Measurements from ENCODE around the gene CTRB1. TPM values are rescaled to one million over a fixed set of nuclear protein-coding genes. Genes with fewer than 3 reads are reported as not detected.

Gene CTRB1
- polyA plus RNA-seq (2011; rRNA removed) (not detected in 2 replicates), polyA minus RNA-seq (2011; rRNA and poly(A)+ RNA removed) (not detected in 2 replicates)

GRCh38 chr16:75218256-75219076 is at the start of gene CTRB1:
TSS of gene CTRB1 (plus strand) at chr16:75218988. CDS start at chr16:75219008, 20 bp downstream.
- Histone ChIP-seq H3K36me3 (ENCODE audit: control insufficient read depth, insufficient read depth, low read length) (no peaks in the 10 kb centered on the region), H3K4me3 (ENCODE audit: low read depth, low read length) (no peak within 1 kb of the TSS), H3K27me3 (ENCODE audit: control insufficient read depth, insufficient read depth, low read length) (no peaks in the 10 kb centered on the region)
- TF ChIP-seq, protein P1, sequence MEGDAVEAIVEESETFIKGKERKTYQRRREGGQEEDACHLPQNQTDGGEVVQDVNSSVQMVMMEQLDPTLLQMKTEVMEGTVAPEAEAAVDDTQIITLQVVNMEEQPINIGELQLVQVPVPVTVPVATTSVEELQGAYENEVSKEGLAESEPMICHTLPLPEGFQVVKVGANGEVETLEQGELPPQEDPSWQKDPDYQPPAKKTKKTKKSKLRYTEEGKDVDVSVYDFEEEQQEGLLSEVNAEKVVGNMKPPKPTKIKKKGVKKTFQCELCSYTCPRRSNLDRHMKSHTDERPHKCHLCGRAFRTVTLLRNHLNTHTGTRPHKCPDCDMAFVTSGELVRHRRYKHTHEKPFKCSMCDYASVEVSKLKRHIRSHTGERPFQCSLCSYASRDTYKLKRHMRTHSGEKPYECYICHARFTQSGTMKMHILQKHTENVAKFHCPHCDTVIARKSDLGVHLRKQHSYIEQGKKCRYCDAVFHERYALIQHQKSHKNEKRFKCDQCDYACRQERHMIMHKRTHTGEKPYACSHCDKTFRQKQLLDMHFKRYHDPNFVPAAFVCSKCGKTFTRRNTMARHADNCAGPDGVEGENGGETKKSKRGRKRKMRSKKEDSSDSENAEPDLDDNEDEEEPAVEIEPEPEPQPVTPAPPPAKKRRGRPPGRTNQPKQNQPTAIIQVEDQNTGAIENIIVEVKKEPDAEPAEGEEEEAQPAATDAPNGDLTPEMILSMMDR (IDR thresholded peaks at IDR 0.05; ENCODE audit: insufficient read depth, low read depth, low read length) = no peak
- CTCF ChIA-PET = interaction anchor here (0.8 to 2.5 kb wide), 4 partner anchors 19 to 183 kb away, joined by 3 to 16 read pairs (median 3); no protein-coding TSS in a partner anchor
- DNase-seq (ENCODE audit: low read depth) = no peak
- POLR2A ChIA-PET = no interaction called here

DNA sequence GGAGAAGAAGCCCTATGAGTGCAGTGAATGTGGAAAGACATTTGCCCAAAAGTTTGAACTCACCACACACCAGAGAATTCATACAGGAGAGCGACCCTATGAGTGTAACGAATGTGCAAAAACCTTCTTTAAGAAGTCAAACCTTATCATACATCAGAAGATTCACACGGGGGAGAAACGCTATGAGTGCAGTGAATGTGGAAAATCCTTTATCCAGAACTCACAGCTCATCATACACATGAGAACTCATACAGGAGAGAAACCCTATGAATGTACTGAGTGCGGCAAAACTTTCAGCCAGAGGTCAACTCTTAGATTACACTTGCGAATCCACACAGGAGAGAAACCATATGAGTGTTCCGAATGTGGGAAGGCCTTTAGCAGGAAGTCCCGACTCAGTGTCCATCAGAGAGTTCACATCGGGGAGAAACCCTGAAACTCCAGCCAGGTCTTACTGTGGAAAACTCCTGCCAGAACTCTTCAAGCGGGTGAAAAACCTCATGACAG is 48.8 kb upstream of the CTRB1 start:
- POLR2A ChIA-PET = no interaction called here
- no peak for DNase-seq (ENCODE audit: low read depth)
- H3K4me3 ChIP-seq (ENCODE audit: low read depth, low read length) = no peak overlapping the region
- peaks cover 4% of the 10 kb centered on the region for H3K36me3 ChIP-seq (ENCODE audit: control insufficient read depth, insufficient read depth, low read length)
- CTCF ChIA-PET = no interaction called here
- TF ChIP-seq, protein P1 (IDR thresholded peaks at IDR 0.05; ENCODE audit: insufficient read depth, low read depth, low read length) = no peak
- H3K27me3 ChIP-seq (ENCODE audit: control insufficient read depth, insufficient read depth, low read length) = no peaks in the 10 kb centered on the region

DNA sequence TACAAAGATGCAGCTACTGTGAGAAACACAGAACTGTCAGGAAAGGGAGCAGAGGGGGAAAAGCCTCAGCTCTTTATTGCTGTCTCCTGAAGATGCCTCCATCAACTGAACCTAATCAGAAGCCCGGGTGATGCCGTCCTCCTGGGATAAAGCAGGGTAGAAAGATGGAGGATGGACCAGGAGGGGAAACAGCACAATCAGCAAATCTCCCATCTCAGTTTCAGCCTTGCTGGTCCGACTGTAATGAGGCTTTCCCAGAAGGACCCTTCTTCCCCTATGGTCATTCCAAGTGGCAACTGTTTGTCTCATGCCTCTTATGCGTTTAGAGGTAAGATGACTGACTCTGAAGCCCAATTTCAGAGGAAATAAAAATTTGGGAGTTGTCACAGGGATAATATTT is 46.2 kb upstream of the CTRB1 start:
- Histone ChIP-seq H3K4me3 (ENCODE audit: low read depth, low read length) (no peak overlapping the region), H3K36me3 (ENCODE audit: control insufficient read depth, insufficient read depth, low read length) (peaks cover 2% of the 10 kb centered on the region), H3K27me3 (ENCODE audit: control insufficient read depth, insufficient read depth, low read length) (no peaks in the 10 kb centered on the region)
- ChIA-PET CTCF (no interaction called here), POLR2A (no interaction called here)
- TF ChIP-seq, protein P1 (IDR thresholded peaks at IDR 0.05; ENCODE audit: insufficient read depth, low read depth, low read length) = no peak
- no peak for DNase-seq (ENCODE audit: low read depth)

GRCh38 chr16:75175074-75175473 is 43.7 kb upstream of the CTRB1 start:
- CTCF ChIA-PET = interaction anchor here (1.7 kb wide), 1 partner anchor 16 kb away, joined by 3 read pairs; no protein-coding TSS in a partner anchor
- POLR2A ChIA-PET = no interaction called here
- Histone ChIP-seq H3K36me3 (ENCODE audit: control insufficient read depth, insufficient read depth, low read length) (no peaks in the 10 kb centered on the region), H3K27me3 (ENCODE audit: control insufficient read depth, insufficient read depth, low read length) (no peaks in the 10 kb centered on the region), H3K4me3 (ENCODE audit: low read depth, low read length) (no peak overlapping the region)
- TF ChIP-seq, protein P1 (IDR thresholded peaks at IDR 0.05; ENCODE audit: insufficient read depth, low read depth, low read length) = no peak
- DNase-seq (ENCODE audit: low read depth) = no peak

- Histone ChIP-seq H3K27me3 (ENCODE audit: control insufficient read depth, insufficient read depth, low read length) (no peaks in the 10 kb centered on the region), H3K4me3 (ENCODE audit: low read depth, low read length) (no peak overlapping the region), H3K36me3 (ENCODE audit: control insufficient read depth, insufficient read depth, low read length) (no peaks in the 10 kb centered on the region)
- TF ChIP-seq, protein P1 (IDR thresholded peaks at IDR 0.05; ENCODE audit: insufficient read depth, low read depth, low read length) = no peak
- ChIA-PET CTCF (no interaction called here), POLR2A (no interaction called here)
- no peak for DNase-seq (ENCODE audit: low read depth)
These were observed 41.9 kb upstream of the CTRB1 start for GRCh38 chr16:75176926-75177325.
